Heart left ventricle (tissue), 16 donors: ENCODE results near the gene PCYT1A. TPM values are rescaled to one million over a fixed set of nuclear protein-coding genes. Genes with fewer than 3 reads are reported as not detected.

Source experiments
- ATAC-seq, 4 donors: fragments of 200-7000 bp; cut with Tn5 transposase; one replicate each; pipeline ENCODE4 v1.9.1; 2020 to 2022; ENCODE audit warnings: moderate library complexity in 4 of 4, mild to moderate bottlenecking in 3 of 4, moderate number of reproducible peaks in 1 of 4
- DNase-seq, 5 donors: peaks; one replicate each; pipeline ENCODE4 v3.0.0-alpha.2; 2020
- H3K27ac ChIP-seq, 12 donors: fragments of 200-600 bp; sonication (generic) in 4 of 12; one replicate each; pipeline versions ENCODE4 v1.5.0 to v1.8.0; 2016 to 2022; ENCODE audit warnings: mild to moderate bottlenecking in 2 of 12
- H3K27me3 ChIP-seq, 9 donors: fragments of 200-600 bp; sonication (generic) in 2 of 9; one replicate each; pipeline versions ENCODE4 v1.5.1 to v1.8.0; 2016 to 2022; ENCODE audit warnings: mild to moderate bottlenecking in 3 of 9
- H3K36me3 ChIP-seq, 9 donors: fragments of 200-600 bp; sonication (generic) in 2 of 9; one replicate each; pipeline versions ENCODE4 v1.5.0 to v1.8.0; 2018 to 2022; ENCODE audit warnings: mild to moderate bottlenecking in 2 of 9
- H3K4me1 ChIP-seq, 12 donors: fragments of 200-600 bp; sonication (generic) in 4 of 12; one replicate each; pipeline versions ENCODE4 v1.5.0 to v1.8.0; 2016 to 2022; ENCODE audit warnings: mild to moderate bottlenecking in 3 of 12
- H3K4me3 ChIP-seq, 12 donors: fragments of 200-600 bp; sonication (generic) in 4 of 12; one replicate each; pipeline versions ENCODE4 v1.5.0 to v1.8.0; 2017 to 2022; ENCODE audit warnings: mild to moderate bottlenecking in 9 of 12, moderate library complexity in 4 of 12
- H3K9me3 ChIP-seq, 12 donors: fragments of 200-600 bp; sonication (generic) in 4 of 12; one replicate each; pipeline versions ENCODE4 v1.5.0 to v1.8.0; 2016 to 2022; ENCODE audit warnings: mild to moderate bottlenecking in 1 of 12
- CTCF ChIP-seq, 12 donors: fragments of 200-600 bp; sonication (generic) in 4 of 12; IDR thresholded peaks; one replicate each; pipeline versions ENCODE4 v1.5.0 to v1.8.0; 2018 to 2022; ENCODE audit warnings: antibody characterized with exemption in 12 of 12, mild to moderate bottlenecking in 5 of 12
- POLR2A ChIP-seq, 2 donors: fragments of 450-650 bp; IDR thresholded peaks; one replicate each; pipeline ENCODE4 v1.6.1; 2017; ENCODE audit warnings: antibody characterized with exemption in 2 of 2, mild to moderate bottlenecking in 2 of 2, moderate library complexity in 2 of 2
- WGBS, 4 donors: extraction: QIAGEN DNeasy Blood & Tissue Kit in 2 of 4; methylation state at CpG; one replicate each; pipeline versions ENCODE4 v1.1.5 to v1.1.7; 2013 to 2018; 5-methylcytosine and 5-hydroxymethylcytosine counted together
- intact Hi-C, 10 donors: fragments of 100-400 bp; cut with DNase I; formaldehyde crosslinking; loops; one replicate each; pipeline versions ENCODE4 v1.11.1 to v1.14.2; 2022
- polyA plus RNA-seq, 2 donors: library from polyadenylated mRNA; stranded (reverse); fragments of 200-250 nt; gene quantifications; one replicate each; pipeline ENCODE4 v1.2.3, GENCODE V29; 2013
- total RNA-seq, 9 donors: library from RNA; depleted of rRNA in 2 of 9; stranded (reverse); fragments of >200 nt in 2 of 9; fragmentation: NEBNext Ultra II Directional in 3 of 9; extraction: Animal tissue kit (Norgen Biotek cat#: 25700) in 3 of 9; gene quantifications; one replicate each; pipeline versions ENCODE4 v1.1.0 to v1.2.4, GENCODE V29; 2016 to 2023
- donor health status: ischemic (EF 13 %, LVEDD 7.1; RV severe dilation, severe dysfunction).
- donor health status: healthy with polysubstance abuse.
- donor health status: DM: no; HTN: yes; CAD: no.
- donor health status: DM: no; HTN: no; CAD: no.
- donor health status: ischemic (EF 25% LVEDD 6.9; RV normal size, moderate dysfunction).
- donor health status: ischemic (EF 25% LVEDD 5.7; RV mildly dilated, moderate dysfunction).
- donor health status: healthy.
- donor health status: DM: yes; HTN: yes; CAD: no.
- donor health status: ischemic (EF 35%, LVEDD 5.7; RV mildly dilated, moderate dysfunction).
- donor health status: nonischemic (EF 11% LVEDD 7.7; RV severe dilation, severe dysfunction).
- donor health status: DM: yes; HTN: yes; CAD: no.
- donor health status: PGD.
- donor health status: ischemic (EF 29% LVEDD 5.4; RV normal size, mild dysfunction).
- donor health status: nonischemic (EF 23%, LVEDD 6.1; RV moderate dilation, normal function).

PCYT1A gene
- total and polyA plus RNA-seq, 11 donors, result 29.4 to 149 (median 105) TPM

DNA sequence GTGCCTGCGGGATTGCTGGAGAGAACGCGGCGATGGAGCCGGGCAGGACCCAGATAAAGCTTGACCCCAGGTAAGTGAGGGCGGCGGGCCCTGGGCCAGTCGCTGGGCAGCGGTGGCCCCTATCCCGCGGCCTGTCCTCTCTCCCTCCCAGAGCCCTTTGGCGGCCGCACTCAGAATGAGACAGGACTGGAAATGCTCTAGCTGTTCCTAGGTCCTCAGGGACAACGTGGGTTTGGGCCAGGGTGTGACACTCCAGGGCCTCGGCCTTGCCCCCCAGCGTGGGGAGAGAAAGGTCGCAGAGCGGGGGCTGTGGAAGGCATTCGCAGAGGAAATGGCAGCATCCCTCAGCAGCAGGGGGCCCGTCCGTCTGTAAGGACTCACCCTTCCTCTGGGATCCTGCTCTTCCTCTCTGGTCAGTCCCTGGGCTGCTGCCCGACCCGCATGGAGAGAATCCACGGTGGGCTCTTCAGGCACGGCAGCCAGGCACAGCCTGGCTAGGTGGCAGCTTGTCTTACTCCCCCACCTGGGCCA, 70.8 kb downstream of the PCYT1A start:
- Histone ChIP-seq H3K36me3 (no peaks in the 10 kb centered on the region), H3K27me3 (peaks cover 0 to 11% (median 0%) of the 10 kb centered on the region in 9 donors), H3K4me3 (no peak overlapping the region), H3K9me3 (no peaks in the 10 kb centered on the region), H3K27ac (no peak overlapping the region), H3K4me1 (peaks cover 0 to 30% (median 2%) of the 10 kb centered on the region in 12 donors)
- TF ChIP-seq CTCF (IDR thresholded peaks at IDR 0.05), result no peak
- no peak for TF ChIP-seq POLR2A (IDR thresholded peaks at IDR 0.05)
- intact Hi-C loops, result no loop called here
- 35 to 43% (median 40%) methylated on average over 19 to 25 of the region's 25 CpGs for WGBS, 4 donors
- DNase-seq, result no peak
- no peak for ATAC-seq

DNA sequence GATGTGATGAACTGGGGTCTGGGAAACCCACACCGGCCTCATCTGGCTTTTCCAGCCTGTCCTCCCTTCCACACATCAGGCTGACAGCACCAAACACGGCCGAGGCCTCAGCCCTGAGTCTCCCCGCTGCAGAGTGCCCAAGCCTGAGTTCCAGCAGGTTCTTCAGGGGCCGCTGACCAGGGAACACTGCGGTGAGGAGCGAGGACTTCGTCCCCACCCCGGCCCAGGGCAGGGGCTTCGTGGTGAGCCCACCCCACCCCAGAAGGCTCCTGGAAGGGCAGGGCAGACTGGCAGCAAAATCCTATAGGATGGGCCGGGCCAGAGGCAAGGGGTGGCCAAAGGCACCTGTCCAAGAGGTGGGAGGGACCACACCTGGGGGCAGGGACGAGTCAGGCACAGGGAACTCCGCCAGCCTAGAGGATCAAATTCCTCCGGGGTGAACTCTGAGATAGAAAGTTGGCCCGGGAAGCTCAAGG, 71.4 kb downstream of the PCYT1A start, which contains the start of gene SLC51A:
Gene SLC51A (plus strand): TSS at position 446 of the 476 bp plus-strand sequence. CDS start 179 bp downstream, outside the sequence.
- DNase-seq (no peak), ATAC-seq (no peak)
- TF ChIP-seq POLR2A (IDR thresholded peaks at IDR 0.05) (no peak), CTCF (IDR thresholded peaks at IDR 0.05) (no peak)
- peaks cover 0 to 27% (median 2%) of the 10 kb centered on the region in 12 donors for H3K4me1 ChIP-seq
- intact Hi-C loops, result no loop called here
- H3K36me3 ChIP-seq, result no peaks in the 10 kb centered on the region
- no peak within 1 kb of the TSS for H3K4me3 ChIP-seq
- WGBS, 4 donors, result 45 to 66% (median 55%) methylated on average over 9 to 15 of the region's 15 CpGs
- H3K27ac ChIP-seq, result no peak within 1 kb of the TSS
- peaks cover 0 to 11% (median 0%) of the 10 kb centered on the region in 9 donors for H3K27me3 ChIP-seq
- H3K9me3 ChIP-seq, result no peaks in the 10 kb centered on the region

GRCh38 chr3:196215493-196216020, 72.0 kb downstream of the PCYT1A start:
- DNase-seq (no peak), ATAC-seq (no peak)
- no peak for TF ChIP-seq POLR2A (IDR thresholded peaks at IDR 0.05)
- TF ChIP-seq CTCF (IDR thresholded peaks at IDR 0.05), result no peak
- H3K4me1 ChIP-seq, result peaks cover 0 to 23% (median 2%) of the 10 kb centered on the region in 12 donors
- intact Hi-C loops, result no loop called here
- no peaks in the 10 kb centered on the region for H3K36me3 ChIP-seq
- WGBS, 4 donors, result 64 to 70% (median 68%) methylated on average over 10 of the region's 10 CpGs
- H3K27me3 ChIP-seq, result peaks cover 0 to 11% (median 0%) of the 10 kb centered on the region in 9 donors
- H3K27ac ChIP-seq, result no peak overlapping the region
- H3K4me3 ChIP-seq, result no peak overlapping the region
- H3K9me3 ChIP-seq, result no peaks in the 10 kb centered on the region

GRCh38 chr3:196214783-196215441, 72.6 kb downstream of the PCYT1A start:
- 79 to 90% (median 84%) methylated on average over 10 to 16 of the region's 16 CpGs for WGBS, 4 donors
- no peak for TF ChIP-seq POLR2A (IDR thresholded peaks at IDR 0.05)
- TF ChIP-seq CTCF (IDR thresholded peaks at IDR 0.05), result no peak
- Histone ChIP-seq H3K4me1 (peaks cover 0 to 17% (median 2%) of the 10 kb centered on the region in 12 donors), H3K36me3 (no peaks in the 10 kb centered on the region), H3K4me3 (no peak overlapping the region), H3K27me3 (peaks cover 0 to 11% (median 0%) of the 10 kb centered on the region in 9 donors), H3K27ac (no peak overlapping the region), H3K9me3 (no peaks in the 10 kb centered on the region)
- no peak for ATAC-seq
- intact Hi-C loops, result no loop called here
- no peak for DNase-seq
